ENCODE results near the gene PIK3R5.

The PIK3R5 gene

DNA sequence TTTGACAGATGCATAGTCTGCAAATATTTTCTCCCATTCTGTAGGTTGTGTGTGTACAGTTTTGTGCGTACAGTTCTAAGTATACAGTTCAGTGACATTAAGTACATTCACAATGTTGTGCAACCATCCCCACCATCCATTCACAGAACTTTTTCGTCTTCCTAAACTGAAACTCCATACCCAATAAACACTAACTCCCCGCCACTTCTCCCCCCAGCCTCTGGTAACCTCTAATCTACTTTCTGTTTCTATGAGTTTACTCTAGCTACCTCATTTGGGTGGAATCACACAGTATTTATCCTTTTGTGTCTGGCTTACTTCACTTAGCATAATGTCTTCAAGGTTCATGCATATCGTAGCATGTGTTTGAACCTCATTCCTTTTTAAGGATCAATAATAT is 14.3 kb downstream of the PIK3R5 start:
- no peak for DNase-seq

DNA sequence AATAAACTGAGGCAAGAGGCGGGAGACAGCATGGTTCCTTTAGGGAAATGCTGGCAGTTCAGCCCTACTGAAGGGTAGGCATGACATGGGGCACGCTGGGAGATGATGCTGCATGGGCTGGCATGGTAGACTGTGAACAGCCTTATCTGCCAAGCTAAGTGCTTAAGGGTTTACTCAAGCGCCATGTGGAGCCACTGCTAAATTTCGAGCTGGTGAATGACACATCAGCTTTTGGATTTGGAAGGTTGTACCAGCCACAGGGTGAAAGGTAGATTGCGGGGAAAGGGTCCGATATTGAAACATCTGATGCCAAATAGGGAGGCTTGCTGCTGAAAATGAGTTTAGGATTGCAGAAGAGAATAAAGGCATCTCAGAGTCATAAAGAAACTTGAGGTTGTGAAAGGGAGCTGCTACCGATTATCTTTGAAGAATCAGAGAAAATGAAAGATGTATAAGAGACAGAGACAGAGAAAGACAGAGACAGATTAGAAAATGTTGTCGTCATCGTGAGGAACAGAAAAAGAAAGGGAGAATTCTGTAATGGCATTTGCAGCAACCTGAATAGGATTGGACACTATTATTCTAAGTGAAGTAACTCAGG is 16.3 kb downstream of the PIK3R5 start:
- no peak for DNase-seq

DNA sequence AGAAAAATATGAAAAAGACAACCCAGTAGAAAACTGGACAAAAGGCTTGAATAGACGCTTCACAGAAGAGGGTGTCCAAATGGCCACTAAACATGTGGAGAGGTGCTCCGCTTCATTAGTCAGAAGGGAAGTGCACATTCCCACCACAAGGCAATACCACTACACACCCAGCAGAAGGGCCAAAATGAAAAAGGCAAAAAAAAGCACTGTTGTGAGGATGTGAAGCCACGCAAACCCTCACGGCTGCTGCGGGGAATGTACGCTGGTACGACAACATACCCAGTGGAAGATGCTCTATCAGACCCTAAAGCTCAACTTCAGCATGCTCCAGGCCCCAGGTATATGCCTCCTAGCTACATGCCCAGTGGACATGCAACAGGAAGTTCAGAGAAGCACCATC is 17.0 kb downstream of the PIK3R5 start:
- no peak for DNase-seq

DNA sequence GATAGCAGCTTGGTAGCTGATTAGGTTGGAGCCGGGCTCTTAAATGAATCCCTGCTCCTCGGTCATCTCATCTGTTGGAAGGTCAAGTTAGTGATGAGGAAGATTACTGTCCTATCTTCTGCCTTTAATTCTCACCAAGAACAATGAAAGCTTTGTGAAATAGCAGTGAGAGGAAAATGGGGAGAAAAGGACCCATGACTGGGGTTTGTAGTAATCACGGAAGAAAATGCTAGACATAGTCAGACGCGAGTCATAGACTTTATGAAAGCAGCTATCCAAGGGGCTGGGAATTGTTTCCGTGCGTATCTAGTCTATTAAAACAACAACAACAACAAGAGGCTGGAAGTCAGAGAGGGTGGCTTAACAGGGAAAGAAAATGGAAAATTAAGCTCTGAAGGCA is 18.3 kb downstream of the PIK3R5 start:
- no peak for DNase-seq

DNA sequence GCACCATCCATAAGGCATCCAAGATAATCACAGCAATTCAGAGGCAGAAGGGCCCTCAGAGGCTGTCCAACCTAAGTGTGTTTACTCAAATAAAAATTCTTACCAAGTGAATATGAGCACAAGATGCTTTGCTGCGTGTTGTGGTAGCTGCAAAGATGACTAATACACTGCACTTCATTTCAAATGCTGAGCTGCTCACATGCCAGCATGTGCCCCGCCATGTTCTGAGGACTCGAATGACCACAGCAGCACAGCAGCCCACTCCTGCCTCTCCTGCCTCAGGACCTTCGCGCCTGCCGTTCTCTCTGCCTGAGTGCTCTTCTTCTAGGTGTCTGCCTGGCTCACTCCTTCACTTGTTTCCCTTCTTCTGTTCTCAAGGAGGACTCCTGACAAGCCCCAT is 19.0 kb downstream of the PIK3R5 start:
- DNase-seq: peak; percentile 51

DNA sequence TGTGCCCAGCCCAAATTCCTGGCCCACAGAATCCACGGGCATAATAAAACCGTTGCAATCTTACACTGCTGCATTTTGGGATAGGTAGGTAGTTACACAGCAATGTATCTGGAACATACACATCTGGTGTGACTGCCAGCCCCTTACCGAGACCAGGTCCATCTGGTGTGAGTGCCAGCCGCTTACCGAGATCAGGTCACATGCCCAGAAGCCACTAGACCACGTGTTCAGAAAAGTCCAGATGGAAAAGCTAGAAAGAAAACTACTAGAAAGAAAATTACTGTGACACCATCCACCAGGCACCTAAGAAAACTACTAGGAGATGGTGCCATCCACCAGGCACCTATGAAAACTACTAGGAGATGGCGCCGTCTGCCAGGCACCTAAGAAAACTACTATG is 19.4 kb downstream of the PIK3R5 start:
- DNase-seq: no peak

DNA sequence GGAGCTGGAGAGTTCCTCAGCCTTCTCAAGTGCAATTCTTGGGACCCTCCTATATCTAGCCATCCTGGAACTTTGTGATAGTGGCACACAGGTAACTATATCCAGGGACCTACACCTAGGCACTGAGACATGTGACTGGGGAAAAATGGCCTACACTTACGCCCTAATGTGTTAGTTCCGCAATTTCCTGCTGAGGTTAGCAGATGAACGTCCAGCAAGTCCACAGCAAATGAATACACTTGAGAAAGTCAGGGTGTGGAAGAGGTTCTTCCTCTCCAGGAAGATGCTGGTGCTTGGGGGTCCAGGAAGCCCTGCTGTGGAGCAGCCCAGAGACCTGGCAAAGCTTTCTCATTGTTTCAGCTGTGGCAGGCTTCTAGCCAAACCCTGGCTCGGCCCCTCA is 20.8 kb downstream of the PIK3R5 start:
- no peak for DNase-seq

DNA sequence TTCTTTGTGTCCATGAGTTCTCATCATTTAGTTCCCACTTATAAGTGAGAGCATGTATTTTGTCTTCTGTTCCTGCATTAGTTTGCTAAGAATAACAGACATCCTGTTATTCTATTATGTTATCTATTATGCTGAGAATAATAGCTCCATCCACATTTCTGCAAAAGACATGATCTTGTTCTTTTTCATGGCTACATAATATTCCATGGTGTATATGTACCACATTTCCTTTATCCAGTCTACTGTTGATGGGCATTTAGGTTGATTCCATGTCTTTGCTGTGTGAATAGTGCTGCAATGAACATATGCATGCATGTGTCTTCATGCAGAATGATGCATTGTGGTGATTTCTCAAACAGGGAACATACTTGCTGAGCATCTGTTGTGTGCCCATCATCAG is 21.4 kb downstream of the PIK3R5 start:
- no peak for DNase-seq

DNA sequence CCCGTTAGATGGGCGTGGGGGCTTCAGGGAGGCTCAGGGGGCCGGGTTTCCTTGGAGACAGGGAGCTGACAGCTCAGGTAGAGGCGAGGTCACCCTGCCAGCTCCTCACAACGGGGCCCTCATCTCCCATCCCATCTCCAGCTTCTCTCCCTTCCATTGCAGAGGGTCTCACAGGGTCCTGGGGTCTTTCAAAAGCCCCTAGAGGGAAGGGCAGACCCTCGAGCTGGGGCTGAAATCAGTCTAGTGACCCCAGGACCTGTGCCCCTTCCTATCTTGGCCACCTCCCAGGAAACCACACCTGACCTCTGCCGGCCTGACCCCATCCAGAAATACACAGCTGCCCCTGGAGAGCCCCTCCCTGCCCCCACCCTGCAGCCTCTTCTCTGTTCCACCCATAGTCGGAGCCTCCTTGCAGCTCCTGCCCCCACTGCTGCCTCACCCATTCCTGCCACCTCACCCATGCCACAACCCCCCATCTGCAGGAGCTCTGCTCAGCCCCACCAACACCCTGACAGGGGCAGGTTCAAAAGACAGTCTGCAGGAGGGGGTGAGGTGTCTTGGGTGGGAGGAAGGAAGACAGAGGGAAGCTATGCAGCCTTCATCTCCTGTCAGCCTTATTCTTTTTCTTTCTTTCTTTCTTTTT is 23.4 kb downstream of the PIK3R5 start:
- no peak for DNase-seq

DNA sequence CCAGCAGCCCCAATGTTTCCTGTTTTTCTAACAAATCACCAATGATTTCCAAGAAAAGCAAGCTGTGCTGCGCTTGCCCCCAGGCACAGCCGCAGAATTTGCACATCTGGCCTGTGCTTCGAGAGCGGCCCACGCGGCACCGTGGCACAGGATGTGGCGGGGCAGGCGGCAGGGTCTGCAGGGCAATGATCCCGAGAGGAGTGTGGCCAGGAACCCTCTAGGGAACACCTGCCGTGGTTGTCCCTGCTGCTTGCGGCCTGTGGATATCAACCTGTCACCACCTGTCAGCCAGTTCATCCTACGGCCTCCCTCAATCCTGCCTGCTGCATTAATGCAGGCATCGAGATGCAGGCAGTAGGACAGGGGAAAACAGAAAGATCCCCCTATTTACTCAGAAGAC is 24.0 kb downstream of the PIK3R5 start:
- DNase-seq: no peak

DNA sequence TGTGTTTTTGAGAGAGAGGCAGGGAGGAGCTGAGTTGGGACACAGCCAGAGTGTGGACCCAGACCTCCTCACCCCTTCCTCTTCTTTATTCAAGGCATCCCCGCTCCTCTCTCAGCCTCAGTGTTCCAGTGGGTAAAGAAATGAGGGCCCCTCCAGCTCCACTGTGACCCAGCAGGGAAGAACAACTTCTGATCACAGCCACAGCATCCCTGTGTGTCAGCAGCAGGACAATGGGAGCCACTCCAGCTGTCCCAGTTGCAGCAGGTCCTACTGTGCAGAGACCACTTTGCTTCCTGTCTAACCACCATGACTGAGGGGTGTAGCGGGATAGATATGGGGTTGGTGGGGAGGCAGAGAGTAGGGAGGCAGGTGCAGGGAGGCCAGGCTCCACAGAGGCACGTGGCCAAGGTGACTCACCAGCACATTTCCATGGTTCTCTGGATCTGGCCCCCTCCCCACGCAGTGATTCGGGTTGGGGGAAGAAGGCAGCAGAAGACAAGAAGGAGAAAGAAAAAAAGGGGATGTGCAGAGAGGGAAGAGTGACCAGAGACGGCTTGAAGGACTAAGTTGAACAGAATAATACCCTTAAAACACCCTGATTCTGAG is 24.5 kb downstream of the PIK3R5 start:
- no peak for DNase-seq

DNA sequence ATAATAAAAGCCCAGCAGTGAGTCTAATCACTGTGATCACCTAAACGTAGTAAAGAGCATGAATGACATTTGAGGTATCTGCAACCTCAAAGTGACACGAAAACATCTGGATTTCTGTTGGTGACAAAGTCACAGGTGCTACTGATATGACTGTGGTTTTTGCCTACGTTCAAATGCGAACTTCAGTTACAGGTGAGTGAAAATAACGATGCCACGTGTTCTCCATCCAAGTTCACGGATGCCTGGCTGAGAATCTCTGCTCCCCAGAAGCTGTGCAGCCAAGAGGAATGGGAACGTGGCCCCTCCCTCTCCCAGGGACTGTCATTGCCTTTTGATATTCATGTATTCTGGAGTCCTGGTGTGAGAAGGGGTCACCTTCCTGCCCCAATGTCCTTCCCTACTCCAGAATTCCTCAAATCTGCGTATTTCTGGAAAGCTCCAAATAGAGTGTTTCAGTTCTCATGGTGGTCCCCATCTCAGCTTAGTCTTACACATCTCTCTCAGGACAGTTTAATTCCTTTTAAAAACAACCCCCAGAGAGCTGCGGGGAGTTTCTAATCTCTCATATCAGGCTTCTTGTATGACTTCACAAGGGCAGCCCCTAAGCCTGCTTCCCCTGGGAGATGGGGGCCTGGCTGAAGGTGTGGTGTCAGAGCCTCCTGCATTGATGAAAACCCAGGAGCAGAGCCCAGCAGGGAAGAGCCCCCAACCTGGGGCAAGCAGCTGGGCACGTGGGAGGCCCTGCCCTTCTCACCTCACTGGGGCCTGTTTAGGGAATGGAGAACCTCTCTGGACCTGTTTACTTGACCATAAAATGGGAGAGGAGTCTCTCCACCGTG is 25.8 kb downstream of the PIK3R5 start:
- no peak for DNase-seq

DNA sequence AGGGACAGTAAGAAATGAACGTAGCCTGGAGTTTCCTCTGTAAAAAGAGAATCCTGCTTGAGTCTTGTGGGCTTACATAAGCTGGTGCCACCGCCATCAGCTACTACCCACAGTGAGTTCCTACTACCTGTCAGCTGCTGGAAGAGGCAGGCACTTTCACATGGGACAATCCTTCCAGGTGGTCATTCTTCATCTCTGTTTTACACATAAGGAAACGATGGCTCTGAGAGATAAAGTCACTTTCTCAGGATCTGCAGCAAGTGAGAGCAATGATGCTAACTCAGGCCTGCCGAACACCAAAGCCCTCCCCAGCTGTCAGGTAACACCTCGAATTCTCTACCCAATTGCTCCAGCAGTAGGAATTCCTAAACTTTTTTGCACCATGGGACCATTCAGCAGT is 26.6 kb downstream of the PIK3R5 start:
- no peak for DNase-seq

DNA sequence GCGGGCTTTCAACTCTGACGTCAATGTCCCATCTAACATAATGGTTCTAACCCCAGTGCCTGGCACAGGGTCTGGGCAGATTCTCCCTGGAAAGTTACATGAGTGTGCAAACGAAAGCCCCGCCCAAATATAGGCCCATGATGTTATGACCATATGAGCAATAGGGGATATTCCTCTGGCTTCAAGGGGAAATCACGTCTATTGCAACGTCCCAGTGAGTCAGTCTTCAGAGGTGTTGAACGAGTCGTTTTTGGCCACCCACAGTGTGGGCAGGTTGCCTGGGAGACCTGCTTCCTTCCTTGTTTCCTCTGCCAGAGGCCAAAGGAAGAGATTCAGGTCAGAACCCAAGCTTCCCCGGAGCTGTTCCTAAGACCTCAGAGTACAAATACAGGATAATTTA is 30.3 kb downstream of the PIK3R5 start:
- DNase-seq: peak; percentile 22

DNA sequence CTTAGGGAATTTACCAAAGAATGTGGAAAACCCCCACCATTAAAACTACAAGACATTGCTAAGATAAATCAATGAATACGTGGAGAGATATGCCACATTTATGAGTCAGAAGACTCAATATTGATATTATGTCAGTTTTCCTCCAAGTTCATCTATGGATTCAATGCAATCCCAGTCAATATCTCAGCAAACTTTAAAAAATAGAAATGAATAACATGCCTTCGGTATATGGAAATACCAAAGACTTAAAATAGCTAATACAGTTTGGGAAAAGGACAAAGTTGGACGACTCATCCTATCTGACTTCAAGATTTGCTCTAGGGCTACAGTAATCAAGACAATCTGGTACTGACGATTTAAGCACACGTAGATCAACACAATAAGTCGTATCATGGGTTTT is 31.2 kb downstream of the PIK3R5 start:
- DNase-seq: peak; percentile 4

DNA sequence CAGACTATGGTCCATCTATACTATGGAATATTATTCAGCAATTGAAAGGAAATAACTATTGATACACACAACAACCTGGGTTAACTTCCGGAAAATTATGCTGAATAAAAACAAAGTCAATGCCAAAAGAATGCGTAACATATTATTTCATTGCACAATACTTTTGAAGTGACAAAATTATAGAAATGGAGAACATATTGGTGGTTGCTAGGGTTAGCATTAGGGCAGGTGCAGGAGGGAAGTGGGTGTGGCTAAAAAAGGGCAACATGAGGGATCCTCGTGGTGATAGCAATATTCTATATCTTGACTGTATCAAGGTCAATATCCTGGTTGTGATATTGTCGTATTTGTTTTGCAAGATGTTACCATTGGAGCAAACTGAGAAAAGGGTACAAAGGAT is 34.9 kb downstream of the PIK3R5 start:
- DNase-seq: no peak

DNA sequence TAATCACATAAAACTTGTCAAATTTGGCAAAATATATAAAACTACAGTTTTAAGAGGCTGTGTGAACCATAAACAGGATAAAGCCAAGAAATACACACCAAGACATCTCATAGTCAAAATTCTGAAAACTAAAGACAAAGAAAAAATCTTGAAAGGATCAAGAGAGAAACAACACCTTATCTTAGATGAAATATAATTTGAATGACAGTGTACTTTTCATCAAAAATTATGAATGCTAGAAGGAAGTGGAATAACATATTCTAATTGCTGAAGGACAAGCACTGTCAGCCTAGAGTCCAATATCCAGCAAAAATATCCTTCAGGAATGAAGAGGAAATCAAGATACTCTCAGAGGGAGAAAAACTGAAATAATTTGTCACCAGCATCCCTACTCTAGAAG is 37.2 kb downstream of the PIK3R5 start:
- no peak for DNase-seq

DNA sequence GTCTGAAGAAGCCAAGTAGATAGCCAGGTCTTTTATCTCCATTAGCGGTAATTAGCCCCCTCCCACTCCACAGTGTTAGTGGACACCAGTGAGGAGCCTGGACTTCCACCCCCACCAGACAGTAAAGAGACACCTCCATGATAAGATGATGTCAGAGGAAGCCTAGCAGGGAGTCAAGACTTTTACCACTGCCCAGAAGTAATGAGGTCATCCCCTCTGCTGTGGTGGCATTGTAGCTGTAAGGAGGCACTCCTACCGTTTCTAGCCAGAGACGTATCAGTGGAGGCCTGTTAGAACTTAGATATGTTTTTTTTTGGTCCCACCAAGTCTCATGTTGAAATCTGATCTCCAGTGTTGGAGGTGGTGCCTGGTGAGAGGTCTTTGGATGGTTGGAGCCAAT is 38.1 kb downstream of the PIK3R5 start:
- no peak for DNase-seq

DNA sequence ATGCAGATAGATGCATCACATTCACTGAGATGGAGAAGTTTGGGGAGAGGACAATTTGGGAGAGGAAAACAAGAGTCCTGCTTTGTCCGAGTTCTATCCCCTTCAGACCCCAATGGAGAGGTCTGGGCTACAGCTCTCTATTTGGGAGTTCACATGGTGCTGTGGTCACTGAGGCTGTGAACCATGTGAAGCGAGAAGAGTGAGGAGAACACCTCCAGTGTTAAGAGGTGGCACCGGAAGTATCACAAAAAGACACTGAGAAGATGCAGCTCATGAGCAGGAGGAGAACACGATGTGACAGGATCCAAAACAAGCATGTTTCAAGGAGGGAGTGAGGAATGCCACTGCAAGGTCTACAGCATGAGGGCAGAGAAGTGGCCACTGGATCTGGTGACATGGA is 39.7 kb downstream of the PIK3R5 start:
- DNase-seq: no peak

DNA sequence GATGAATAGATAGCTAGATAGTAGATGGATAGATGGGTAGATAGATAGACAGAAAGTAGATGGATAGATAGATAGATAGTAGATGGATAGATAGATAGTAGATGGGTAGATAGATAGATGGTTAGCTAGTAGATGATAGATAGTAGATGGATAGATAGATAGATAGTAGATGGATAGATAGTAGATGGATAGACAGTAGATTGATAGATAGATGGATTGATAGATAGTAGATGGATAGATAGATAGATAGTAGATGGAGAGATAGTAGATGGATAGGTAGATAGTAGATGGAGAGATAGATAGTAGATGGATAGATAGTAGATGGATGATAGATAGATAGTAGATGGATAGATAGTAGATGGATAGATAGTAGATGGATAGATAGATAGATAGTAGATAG is 40.4 kb downstream of the PIK3R5 start:
- no peak for DNase-seq

DNA sequence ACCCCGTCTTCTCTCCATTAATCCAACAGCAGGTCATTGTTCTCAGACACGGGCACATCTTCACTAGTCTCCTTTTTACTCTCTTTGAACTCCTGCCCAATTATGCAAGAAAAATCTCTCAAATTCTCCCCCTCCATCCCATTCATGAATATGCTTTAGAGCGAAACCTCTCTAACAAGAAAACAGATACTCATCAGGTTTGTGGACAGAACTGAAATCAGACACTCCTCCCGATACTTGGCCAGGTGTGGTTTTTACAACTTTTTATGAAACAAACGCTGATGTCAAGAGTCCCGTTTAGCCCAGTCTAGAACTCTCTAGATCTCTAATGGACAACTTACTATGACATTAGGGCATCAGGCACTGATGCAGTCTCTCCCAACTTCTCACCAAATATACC is 40.9 kb downstream of the PIK3R5 start:
- no peak for DNase-seq

DNA sequence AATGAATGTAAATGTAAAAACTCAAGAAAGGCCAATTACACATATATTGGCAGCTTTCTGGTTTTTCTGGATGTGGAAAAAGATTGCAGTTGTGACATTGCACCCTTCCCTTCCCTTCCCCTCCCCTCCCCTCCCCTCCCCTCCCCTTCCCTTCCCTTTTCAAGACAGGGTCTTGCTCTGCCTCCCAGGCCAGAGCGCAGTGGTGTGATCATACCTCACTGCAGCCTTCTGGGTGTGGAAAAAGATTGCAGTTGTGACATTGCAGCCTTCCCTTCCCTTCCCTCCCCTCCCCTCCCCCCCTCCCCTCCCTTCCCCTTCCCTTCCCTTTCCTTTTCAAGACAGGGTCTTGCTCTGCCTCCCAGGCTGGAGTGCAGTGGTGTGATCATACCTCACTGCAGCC is 41.7 kb downstream of the PIK3R5 start:
- no peak for DNase-seq

DNA sequence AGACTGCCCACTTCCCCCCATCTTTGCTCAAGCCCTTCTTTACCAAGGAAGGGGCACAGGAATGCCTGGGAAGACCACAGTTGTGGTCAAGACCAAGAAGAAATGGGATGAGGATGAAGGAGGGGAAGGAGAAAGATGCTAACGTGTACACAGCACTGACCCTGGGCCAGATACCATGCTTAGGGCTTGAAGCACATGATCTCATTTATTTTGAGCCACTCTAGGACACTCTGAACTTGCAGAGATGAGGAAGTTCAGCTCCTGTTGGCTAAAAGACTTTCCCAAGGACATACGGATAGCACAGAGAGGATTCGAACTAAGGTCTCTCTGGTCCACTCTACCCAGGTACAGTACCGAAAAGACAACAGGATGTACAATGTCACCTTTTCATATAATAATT is 42.6 kb downstream of the PIK3R5 start:
- DNase-seq: peak; percentile 3

DNA sequence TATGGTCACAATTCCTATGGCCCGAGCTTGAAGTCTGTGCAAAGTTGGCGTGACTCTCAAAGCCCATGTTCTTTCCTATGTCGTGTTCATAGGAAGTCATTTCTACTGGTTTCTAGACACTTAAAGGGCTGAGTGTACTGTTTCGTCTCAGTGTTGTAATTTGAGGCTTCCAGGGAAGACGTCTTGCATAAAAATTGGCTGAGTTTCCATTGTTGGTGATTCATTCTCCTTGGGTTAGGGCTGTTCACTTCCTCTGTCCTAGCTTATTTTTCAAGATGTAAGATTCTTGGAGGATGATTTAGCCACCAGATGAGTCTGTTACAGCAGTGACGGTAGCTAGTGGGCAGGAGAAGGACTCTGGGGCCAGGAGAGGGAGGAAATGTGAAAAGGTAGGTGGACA is 43.1 kb downstream of the PIK3R5 start:
- peak; percentile 98 for DNase-seq

Measured in fibroblast of skin of right biceps (primary cell).